Epithelial cell of alveolus of lung (primary cell): Measurements from ENCODE around the gene VEGFC. TPM values are rescaled to one million over a fixed set of nuclear protein-coding genes. Genes with fewer than 3 reads are reported as not detected.

Experiments
- total RNA-seq: library from RNA; depleted of rRNA; stranded (reverse); fragments of >200 nt; gene quantifications from 2 replicates; pipeline ENCODE4 v1.2.1, GENCODE V29; 2015

VEGFC gene
- total RNA-seq, result 38.3 and 63.4 TPM in 2 replicates

GRCh38 chr4:176792326-176793059, at the start of gene VEGFC:
Gene VEGFC, minus strand, starts transcription at chr4:176792922. Its CDS starts 611 bp downstream, at chr4:176792311.

